Testis (tissue), 5 donors: ENCODE results near the gene SAP25. TPM values are rescaled to one million over a fixed set of nuclear protein-coding genes. Genes with fewer than 3 reads are reported as not detected.

Source experiments
- DNase-seq: peaks from one replicate; pipeline ENCODE4 v3.0.0-alpha.2; 2019
- H3K27ac ChIP-seq, 2 donors: fragments of 200-600 bp; sonication (generic); one replicate each; pipeline ENCODE4 v1.5.1; 2019
- H3K27me3 ChIP-seq: fragments of 200-600 bp; sonication (generic); one replicate; pipeline ENCODE4 v1.5.1; 2019
- H3K36me3 ChIP-seq: fragments of 200-600 bp; sonication (generic); one replicate; pipeline ENCODE4 v1.5.1; 2017; ENCODE audit warnings: low read depth; ENCODE audit errors: missing control alignments
- H3K4me1 ChIP-seq: fragments of 200-600 bp; sonication (generic); one replicate; pipeline ENCODE4 v1.5.1; 2019
- H3K4me3 ChIP-seq, 2 donors: fragments of 200-600 bp; sonication (generic); one replicate each; pipeline ENCODE4 v1.5.1; 2017 to 2019
- H3K9me3 ChIP-seq: fragments of 200-600 bp; sonication (generic); one replicate; pipeline ENCODE4 v1.5.1; 2017
- POLR2A ChIP-seq: fragments of 450-650 bp; IDR thresholded peaks from one replicate; pipeline ENCODE4 v1.6.1; 2017; ENCODE audit warnings: antibody characterized with exemption, mild to moderate bottlenecking, moderate library complexity
- WGBS, 2 donors: methylation state at CpG; one replicate each; pipeline ENCODE4 v1.1.5; 2018; 5-methylcytosine and 5-hydroxymethylcytosine counted together
- intact Hi-C: fragments of 100-400 bp; cut with DNase I; formaldehyde crosslinking; loops from one replicate; pipeline ENCODE4 v1.15.1; 2023; ENCODE audit warnings: low total_unique reads
- long read RNA-seq, 2 donors: transcript quantifications; one replicate each; lab custom pipeline, GENCODE V29; 2026
- polyA plus RNA-seq: library from polyadenylated mRNA; stranded (reverse); fragments of 350-450 nt; fragmentation: Illumina TruSeq; extraction: RNeasy Lipid Tissue Mini Kit (QIAGEN cat#74804); gene quantifications from one replicate; pipeline ENCODE4 v1.2.3, GENCODE V29; 2014; ENCODE audit warnings: low read depth, low replicate concordance; ENCODE audit not compliant: insufficient read depth
- total RNA-seq, 2 donors: library from RNA; depleted of rRNA; stranded (reverse); fragments of >200 nt; gene quantifications; one replicate each; pipeline ENCODE4 v1.2.3, GENCODE V29; 2016
- TF ChIP-seq, protein P1 (sequence below), 3 experiments: fragments of 450-650 bp in 2 of 3; fragments of 200-600 bp in 1 of 3; sonication (generic) in 1 of 3; IDR thresholded peaks; one replicate each; pipeline ENCODE4 v1.5.1; 2016 to 2019; ENCODE audit warnings: antibody characterized with exemption in 3 of 3, mild to moderate bottlenecking in 2 of 3, moderate library complexity in 1 of 3

The SAP25 gene
- total RNA-seq (10 to 100 TPM; 28.4 to 29.9 TPM), polyA plus RNA-seq (30.3 TPM)
- long read RNA-seq, donor 1, transcript SAP25-204 (6 exons, 1,031 nt): major isoform, 7 of 10 reads
- long read RNA-seq, donor 1, partial matches to known transcripts: 0 of 10 reads
- long read RNA-seq, donor 1, other reads (novel, unspliced or antisense): 0 of 10 reads
- long read RNA-seq, donor 2, transcript SAP25-204 (6 exons, 1,031 nt): major isoform, 5 of 7 reads
- long read RNA-seq, donor 2, partial matches to known transcripts: 0 of 7 reads
- long read RNA-seq, donor 2, other reads (novel, unspliced or antisense): 0 of 7 reads

DNA sequence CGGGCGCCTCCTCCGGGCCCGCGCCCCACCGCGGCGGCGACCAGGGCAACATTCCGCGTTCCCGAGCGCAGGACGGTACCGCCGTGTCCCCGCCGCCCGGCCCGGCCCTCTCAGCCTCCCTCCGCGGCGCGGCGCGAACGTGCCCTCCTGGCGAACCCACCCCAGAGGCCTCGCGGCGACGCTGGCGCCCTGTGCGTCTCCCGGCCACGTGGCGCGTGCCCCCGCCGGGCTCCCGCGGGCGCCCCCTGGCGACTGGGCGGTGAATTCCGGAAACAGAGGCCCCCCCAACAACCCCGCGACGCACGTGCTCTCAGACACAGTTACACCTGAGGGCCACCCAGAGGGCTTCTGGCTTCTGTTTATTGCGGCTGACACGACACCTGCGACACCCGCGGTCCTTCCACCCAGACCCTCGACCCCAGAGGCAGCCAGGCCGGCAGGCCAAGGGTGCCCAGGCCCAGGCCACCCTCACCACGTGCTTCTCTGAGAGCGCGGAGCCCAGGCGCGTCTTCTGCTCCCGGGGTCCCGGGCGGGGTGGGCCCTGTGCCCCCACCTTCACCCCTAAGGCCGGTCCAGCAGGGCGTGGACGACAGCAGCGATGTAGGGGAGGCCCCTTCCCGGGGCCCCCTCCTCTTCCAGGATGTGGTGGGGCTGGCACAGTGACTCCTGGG is at the start of gene SAP25:
Gene SAP25 (minus strand): TSS at position 210 of the 671 bp plus-strand sequence. CDS start 158 bp downstream, at position 52.
- no peaks in the 10 kb centered on the region for H3K36me3 ChIP-seq
- peak within 1 kb of the TSS; percentile 27 to 41 for H3K4me3 ChIP-seq
- TF ChIP-seq, protein P1, sequence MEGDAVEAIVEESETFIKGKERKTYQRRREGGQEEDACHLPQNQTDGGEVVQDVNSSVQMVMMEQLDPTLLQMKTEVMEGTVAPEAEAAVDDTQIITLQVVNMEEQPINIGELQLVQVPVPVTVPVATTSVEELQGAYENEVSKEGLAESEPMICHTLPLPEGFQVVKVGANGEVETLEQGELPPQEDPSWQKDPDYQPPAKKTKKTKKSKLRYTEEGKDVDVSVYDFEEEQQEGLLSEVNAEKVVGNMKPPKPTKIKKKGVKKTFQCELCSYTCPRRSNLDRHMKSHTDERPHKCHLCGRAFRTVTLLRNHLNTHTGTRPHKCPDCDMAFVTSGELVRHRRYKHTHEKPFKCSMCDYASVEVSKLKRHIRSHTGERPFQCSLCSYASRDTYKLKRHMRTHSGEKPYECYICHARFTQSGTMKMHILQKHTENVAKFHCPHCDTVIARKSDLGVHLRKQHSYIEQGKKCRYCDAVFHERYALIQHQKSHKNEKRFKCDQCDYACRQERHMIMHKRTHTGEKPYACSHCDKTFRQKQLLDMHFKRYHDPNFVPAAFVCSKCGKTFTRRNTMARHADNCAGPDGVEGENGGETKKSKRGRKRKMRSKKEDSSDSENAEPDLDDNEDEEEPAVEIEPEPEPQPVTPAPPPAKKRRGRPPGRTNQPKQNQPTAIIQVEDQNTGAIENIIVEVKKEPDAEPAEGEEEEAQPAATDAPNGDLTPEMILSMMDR (IDR thresholded peaks at IDR 0.05): peak in 2 of 3 experiments; percentile 42 to 53
- no peak for TF ChIP-seq POLR2A
- WGBS, 2 donors: 72 to 88% methylated on average over 12 to 69 of the region's 70 CpGs
- DNase-seq: peak; percentile 56
- no peaks in the 10 kb centered on the region for H3K27me3 ChIP-seq
- H3K4me1 ChIP-seq: peaks cover 15% of the 10 kb centered on the region
- intact Hi-C loops: no loop called here
- peak within 1 kb of the TSS; percentile 49 to 71 for H3K27ac ChIP-seq
- no peaks in the 10 kb centered on the region for H3K9me3 ChIP-seq

DNA sequence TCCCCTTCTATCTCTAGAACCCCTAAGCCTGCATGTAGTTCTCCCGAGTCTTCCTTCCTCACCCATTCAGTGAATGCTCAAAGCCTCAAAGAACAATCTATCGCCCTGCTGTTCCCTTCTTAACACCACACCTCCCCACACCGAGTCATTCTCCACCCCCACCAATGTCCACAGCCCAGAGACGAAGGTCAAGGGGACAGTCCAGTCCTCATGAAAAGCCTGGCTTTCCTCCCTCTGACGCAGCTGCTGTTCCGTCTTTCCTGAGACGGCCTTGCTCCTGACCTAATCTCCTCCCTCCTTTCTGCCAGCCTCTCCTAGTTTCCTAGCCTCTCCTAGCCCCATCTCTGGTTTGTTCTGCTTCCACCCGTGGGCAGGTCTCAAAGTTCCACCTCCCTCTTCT is 47.9 kb upstream of the SAP25 start:
- Histone ChIP-seq H3K4me1 (no peaks in the 10 kb centered on the region), H3K27ac (peak overlapping the region in 1 of 2 donors; percentile 45), H3K27me3 (no peaks in the 10 kb centered on the region), H3K36me3 (no peaks in the 10 kb centered on the region), H3K4me3 (no peak overlapping the region), H3K9me3 (no peaks in the 10 kb centered on the region)
- intact Hi-C loops: no loop called here
- 50 to 51% methylated on average over 8 of the region's 8 CpGs for WGBS, 2 donors
- DNase-seq: peak; percentile 59
- no peak for TF ChIP-seq POLR2A
- TF ChIP-seq, protein P1 (IDR thresholded peaks at IDR 0.05): no peak

DNA sequence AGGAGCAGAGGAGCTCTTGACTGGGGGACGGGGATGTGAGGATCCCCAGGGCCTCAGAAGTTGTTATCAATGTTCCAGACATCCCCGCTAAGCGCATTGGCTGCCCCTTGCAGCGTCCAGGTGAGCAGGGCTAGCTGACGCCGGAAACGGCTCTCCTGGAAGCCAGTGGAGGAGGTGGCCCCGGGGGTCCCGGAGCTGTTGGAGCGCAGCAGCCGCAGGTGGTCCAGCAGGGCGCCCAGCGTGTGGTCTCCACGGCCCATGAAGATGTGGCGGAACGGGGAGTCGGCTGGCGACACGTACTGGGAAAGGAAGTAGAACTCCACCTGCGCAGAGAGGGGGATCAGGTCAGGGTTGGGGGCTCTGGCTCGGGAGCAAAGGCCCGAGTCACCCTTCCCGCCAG is 47.1 kb upstream of the SAP25 start:
- intact Hi-C loops: no loop called here
- 94 to 96% methylated on average over 19 to 23 of the region's 23 CpGs for WGBS, 2 donors
- no peak overlapping the region for H3K4me3 ChIP-seq
- H3K27me3 ChIP-seq: no peaks in the 10 kb centered on the region
- no peaks in the 10 kb centered on the region for H3K4me1 ChIP-seq
- no peak overlapping the region for H3K27ac ChIP-seq
- no peak for DNase-seq
- no peaks in the 10 kb centered on the region for H3K36me3 ChIP-seq
- no peak for TF ChIP-seq POLR2A
- TF ChIP-seq, protein P1 (IDR thresholded peaks at IDR 0.05): no peak
- H3K9me3 ChIP-seq: no peaks in the 10 kb centered on the region

DNA sequence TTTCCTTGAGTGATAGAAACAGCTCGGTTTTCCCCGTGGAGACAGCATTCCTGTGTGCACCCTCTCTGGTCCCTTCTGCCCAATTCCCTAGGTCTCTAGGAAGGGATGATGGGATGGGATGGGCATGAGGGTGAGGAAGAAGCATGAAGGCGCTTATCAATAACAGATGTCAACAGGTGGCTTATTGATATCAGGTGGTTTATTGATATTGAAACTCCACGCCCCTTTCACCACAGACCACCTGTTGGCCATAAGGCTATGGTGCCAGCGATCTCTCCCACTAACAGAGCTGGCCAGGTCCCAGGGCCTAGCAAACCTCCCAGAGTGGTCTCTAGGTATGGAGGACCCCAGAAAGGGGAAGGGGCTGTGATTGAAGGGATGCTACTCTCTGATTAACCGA is 46.5 kb upstream of the SAP25 start:
- 94 to 97% methylated on average over 6 of the region's 6 CpGs for WGBS, 2 donors
- no peak for DNase-seq

More for the DNA sequence above, 46.5 kb upstream of the SAP25 start:
- Histone ChIP-seq H3K9me3 (no peaks in the 10 kb centered on the region), H3K36me3 (no peaks in the 10 kb centered on the region), H3K27me3 (no peaks in the 10 kb centered on the region), H3K27ac (no peak overlapping the region), H3K4me1 (no peaks in the 10 kb centered on the region), H3K4me3 (no peak overlapping the region)
- TF ChIP-seq, protein P1 (IDR thresholded peaks at IDR 0.05): no peak
- TF ChIP-seq POLR2A: no peak
- intact Hi-C loops: no loop called here
